Activated CD8-positive, alpha-beta T cell treated with anti-CD3 and anti-CD28 coated beads for 36 hours (primary cell): ENCODE data around the gene TCF7L2. TPM values are rescaled to one million over a fixed set of nuclear protein-coding genes. Genes with fewer than 3 reads are reported as not detected.
"Not testable (repeated sequence)": the region's sequence is repeated elsewhere in the genome, so short reads cannot be mapped to it uniquely, and the experiment has no call there.

Experiments
- ATAC-seq: fragments of 200-7000 bp; cut with Tn5 transposase; one replicate; pipeline ENCODE4 v1.10.0; 2021; ENCODE audit warnings: mild to moderate bottlenecking, moderate library complexity
- CTCF ChIA-PET: fragments of 350-600 bp; sonication (Branson Sonifier 250); formaldehyde crosslinking; loops from one replicate; lab custom pipeline; 2021; ENCODE audit warnings: antibody characterized with exemption; lab: Charles Lee
- POLR2A ChIA-PET: fragments of 350-600 bp; sonication (Branson Sonifier 250); formaldehyde crosslinking; loops from one replicate; lab custom pipeline; 2021; ENCODE audit warnings: antibody characterized with exemption; lab: Charles Lee
- DNase-seq: peaks from one replicate; pipeline ENCODE4 v3.0.0-alpha.2; 2020
- H3K27ac Mint-ChIP-seq: one replicate; pipeline ENCODE4 v1.8.0; 2021; ENCODE audit warnings: mild to moderate bottlenecking, mixed read lengths
- H3K27me3 Mint-ChIP-seq: one replicate; pipeline ENCODE4 v1.8.0; 2021; ENCODE audit warnings: mixed read lengths
- H3K36me3 Mint-ChIP-seq: one replicate; pipeline ENCODE4 v1.8.0; 2021; ENCODE audit warnings: low read depth, mixed read lengths
- H3K4me1 Mint-ChIP-seq: one replicate; pipeline ENCODE4 v1.8.0; 2021; ENCODE audit warnings: low read depth, mixed read lengths
- H3K4me3 Mint-ChIP-seq: one replicate; pipeline ENCODE4 v1.8.0; 2021; ENCODE audit warnings: mild to moderate bottlenecking, moderate library complexity, mixed read lengths
- H3K9me3 Mint-ChIP-seq: one replicate; pipeline ENCODE4 v1.8.0; 2021; ENCODE audit warnings: mixed read lengths
- CTCF ChIP-seq: fragments of 200-600 bp; IDR thresholded peaks from one replicate; pipeline ENCODE4 v1.8.0; 2022; ENCODE audit warnings: antibody characterized with exemption, mild to moderate bottlenecking
- intact Hi-C: fragments of 100-400 bp; cut with micrococcal nuclease; formaldehyde crosslinking; loops from one replicate; pipeline ENCODE4 v1.10.0; 2022
- total RNA-seq, 2 experiments: library from RNA; stranded (reverse); gene quantifications; one replicate each; pipeline ENCODE4 v1.2.3, GENCODE V29; 2021

The TCF7L2 gene
- total RNA-seq, 2 experiments from 2014 or later, result 1.5 to 1.6 TPM

- Mint-ChIP-seq H3K4me3 (no peak overlapping the region), H3K27ac (no peak overlapping the region), H3K27me3 (no peaks in the 10 kb centered on the region), H3K4me1 (no peaks in the 10 kb centered on the region), H3K36me3 (no peaks in the 10 kb centered on the region), H3K9me3 (no peaks in the 10 kb centered on the region)
- POLR2A ChIA-PET, result no interaction called here
- DNase-seq (no peak), ATAC-seq (no peak)
- TF ChIP-seq CTCF, result no peak
- CTCF ChIA-PET, result interaction anchor here (1.3 kb wide), 1 partner anchor 322 kb away, joined by 3 read pairs; no protein-coding TSS in a partner anchor
- intact Hi-C loops, result no loop called here
Measured at GRCh38 chr10:113063043-113063967, 113.3 kb downstream of the TCF7L2 start.

GRCh38 chr10:113064039-113064438 is 114.0 kb downstream of the TCF7L2 start:
- CTCF ChIA-PET, result interaction anchor here (1.3 kb wide), 1 partner anchor 321 kb away, joined by 3 read pairs; no protein-coding TSS in a partner anchor
- ATAC-seq (no peak), DNase-seq (no peak)
- POLR2A ChIA-PET, result no interaction called here
- no peaks in the 10 kb centered on the region for H3K36me3 Mint-ChIP-seq
- no peak overlapping the region for H3K4me3 Mint-ChIP-seq
- no peak overlapping the region for H3K27ac Mint-ChIP-seq
- H3K27me3 Mint-ChIP-seq, result no peaks in the 10 kb centered on the region
- no peaks in the 10 kb centered on the region for H3K9me3 Mint-ChIP-seq
- no peak for TF ChIP-seq CTCF
- no peaks in the 10 kb centered on the region for H3K4me1 Mint-ChIP-seq
- intact Hi-C loops, result no loop called here

- ATAC-seq, H3K9me3 Mint-ChIP-seq, H3K27me3 Mint-ChIP-seq, intact Hi-C loops, CTCF ChIA-PET, H3K27ac Mint-ChIP-seq, DNase-seq, H3K4me1 Mint-ChIP-seq, H3K4me3 Mint-ChIP-seq, H3K36me3 Mint-ChIP-seq: not testable (repeated sequence)
- POLR2A ChIA-PET, result interaction anchor here (1.4 kb wide), 1 partner anchor 11 kb away, joined by 4 read pairs; no protein-coding TSS in a partner anchor
Measured at GRCh38 chr10:113066120-113066519, 116.1 kb downstream of the TCF7L2 start.

DNA sequence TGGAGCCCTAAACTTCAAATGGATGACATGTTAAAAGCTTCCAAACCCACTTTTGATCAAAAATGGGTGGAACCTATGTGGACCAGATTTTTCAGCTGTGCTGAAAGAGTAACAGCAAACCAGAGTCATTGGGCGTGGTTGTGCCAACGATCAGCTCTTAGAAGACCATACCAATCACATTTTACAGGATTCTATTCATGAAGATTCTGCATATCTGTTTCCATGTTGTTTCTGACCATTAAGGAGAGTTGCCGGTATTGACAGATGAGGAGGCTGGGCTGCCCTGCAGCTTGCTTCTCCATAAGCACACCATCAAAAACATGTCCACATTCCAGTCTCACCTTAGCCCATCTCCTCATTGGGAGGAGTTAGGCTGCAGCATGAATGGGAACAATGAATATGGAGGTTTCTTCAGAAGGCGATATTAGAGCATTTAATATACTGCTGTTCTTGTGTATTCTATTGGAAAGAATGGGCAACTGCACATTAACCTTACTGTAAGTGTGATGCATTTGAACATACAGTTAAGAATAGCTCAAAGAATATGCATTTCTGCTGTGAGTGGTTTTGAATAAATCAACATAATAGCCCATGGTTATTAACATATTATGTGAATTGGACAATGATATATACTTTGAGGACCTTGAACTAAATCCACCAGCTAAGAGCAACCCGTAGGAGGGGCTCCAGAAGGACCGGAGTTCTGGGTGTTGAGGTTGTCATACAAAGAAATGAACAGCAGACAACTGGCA is 116.7 kb downstream of the TCF7L2 start:
- DNase-seq (no peak), ATAC-seq (no peak)
- ChIA-PET CTCF (no interaction called here), POLR2A (interaction anchor here (1.4 kb wide), 1 partner anchor 10 kb away, joined by 4 read pairs; no protein-coding TSS in a partner anchor)
- H3K4me1 Mint-ChIP-seq, result no peaks in the 10 kb centered on the region
- H3K9me3 Mint-ChIP-seq, result no peaks in the 10 kb centered on the region
- TF ChIP-seq CTCF, result no peak
- H3K36me3 Mint-ChIP-seq, result peaks cover 5% of the 10 kb centered on the region
- H3K4me3 Mint-ChIP-seq, result no peak overlapping the region
- no peaks in the 10 kb centered on the region for H3K27me3 Mint-ChIP-seq
- no peak overlapping the region for H3K27ac Mint-ChIP-seq
- intact Hi-C loops, result no loop called here

- no peak overlapping the region for H3K4me3 Mint-ChIP-seq
- TF ChIP-seq CTCF, result no peak
- H3K27ac Mint-ChIP-seq, result no peak overlapping the region
Measured at GRCh38 chr10:113067501-113067900, 117.5 kb downstream of the TCF7L2 start.

More at GRCh38 chr10:113067501-113067900, 117.5 kb downstream of the TCF7L2 start:
- no peaks in the 10 kb centered on the region for H3K27me3 Mint-ChIP-seq
- ATAC-seq (no peak), DNase-seq (no peak)
- no peaks in the 10 kb centered on the region for H3K4me1 Mint-ChIP-seq
- ChIA-PET POLR2A (no interaction called here), CTCF (no interaction called here)
- intact Hi-C loops, result no loop called here
- peaks cover 5% of the 10 kb centered on the region for H3K36me3 Mint-ChIP-seq
- no peaks in the 10 kb centered on the region for H3K9me3 Mint-ChIP-seq
